Measurements from ENCODE around the gene ZNF549.

ZNF549 gene

DNA sequence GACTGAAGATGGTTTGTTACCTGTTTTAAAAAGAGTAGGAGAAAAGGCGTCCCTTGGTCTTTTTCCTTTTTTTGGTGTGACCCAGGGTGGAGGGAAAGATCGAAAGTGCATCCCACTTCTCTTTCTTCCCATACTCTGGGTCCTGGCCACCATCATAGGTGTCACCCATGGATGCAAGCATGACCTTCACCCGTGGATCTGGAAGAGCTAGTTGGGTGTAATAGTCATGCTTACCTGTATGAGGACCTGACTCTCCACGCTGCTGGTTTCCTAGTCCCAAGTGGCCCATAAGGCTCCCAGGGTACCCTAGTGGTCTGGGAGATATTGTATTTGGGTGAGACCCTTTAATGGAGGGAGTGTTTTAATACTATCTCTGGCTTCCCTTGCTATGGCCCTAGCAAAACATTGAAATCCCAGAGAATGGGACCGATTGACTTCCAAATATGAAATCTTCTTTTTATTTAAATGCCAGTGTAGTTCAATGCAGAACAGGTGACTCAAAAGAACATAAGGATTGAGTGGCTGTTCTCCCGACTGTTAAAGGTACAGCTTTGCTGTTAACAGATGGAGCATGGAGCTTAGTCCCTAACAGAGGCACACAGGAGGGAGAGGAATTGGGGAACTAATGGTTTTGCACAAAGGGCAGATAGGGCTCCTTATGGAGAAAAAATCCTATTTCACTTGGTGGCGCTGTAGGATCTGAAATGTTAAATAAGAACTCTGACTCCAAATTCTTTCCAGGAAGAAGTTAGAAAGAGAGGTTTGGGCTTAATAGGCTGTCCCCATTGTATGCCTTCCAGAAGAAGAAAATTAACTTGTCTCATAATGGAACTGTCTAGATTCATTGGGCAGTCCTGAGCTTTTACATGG lies 39.5 kb downstream of the ZNF549 start:
- no peaks in the 10 kb centered on the region for H3F3A ChIP-seq (ENCODE audit: insufficient read depth)
- H2AFZ ChIP-seq (ENCODE audit: low read depth, low read length, severe bottlenecking) = no peak overlapping the region
- no peak overlapping the region for H3K4me2 ChIP-seq (ENCODE audit: low read depth, low read length, poor library complexity, severe bottlenecking)
- no peaks in the 10 kb centered on the region for H4K20me1 ChIP-seq (ENCODE audit: low read depth, low read length)
- H3K9ac ChIP-seq (ENCODE audit: low read length) = no peak overlapping the region
- H3K27ac ChIP-seq (ENCODE audit: low read depth, low read length) = no peak overlapping the region
- TF ChIP-seq, protein P1, sequence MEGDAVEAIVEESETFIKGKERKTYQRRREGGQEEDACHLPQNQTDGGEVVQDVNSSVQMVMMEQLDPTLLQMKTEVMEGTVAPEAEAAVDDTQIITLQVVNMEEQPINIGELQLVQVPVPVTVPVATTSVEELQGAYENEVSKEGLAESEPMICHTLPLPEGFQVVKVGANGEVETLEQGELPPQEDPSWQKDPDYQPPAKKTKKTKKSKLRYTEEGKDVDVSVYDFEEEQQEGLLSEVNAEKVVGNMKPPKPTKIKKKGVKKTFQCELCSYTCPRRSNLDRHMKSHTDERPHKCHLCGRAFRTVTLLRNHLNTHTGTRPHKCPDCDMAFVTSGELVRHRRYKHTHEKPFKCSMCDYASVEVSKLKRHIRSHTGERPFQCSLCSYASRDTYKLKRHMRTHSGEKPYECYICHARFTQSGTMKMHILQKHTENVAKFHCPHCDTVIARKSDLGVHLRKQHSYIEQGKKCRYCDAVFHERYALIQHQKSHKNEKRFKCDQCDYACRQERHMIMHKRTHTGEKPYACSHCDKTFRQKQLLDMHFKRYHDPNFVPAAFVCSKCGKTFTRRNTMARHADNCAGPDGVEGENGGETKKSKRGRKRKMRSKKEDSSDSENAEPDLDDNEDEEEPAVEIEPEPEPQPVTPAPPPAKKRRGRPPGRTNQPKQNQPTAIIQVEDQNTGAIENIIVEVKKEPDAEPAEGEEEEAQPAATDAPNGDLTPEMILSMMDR (IDR thresholded peaks at IDR 0.05; ENCODE audit: insufficient read depth, low read length, poor library complexity, severe bottlenecking) = no peak
- TF ChIP-seq EZH2phosphoT487 (conservative IDR thresholded peaks at IDR 0.05; ENCODE audit: low read length) = no peak
- no peaks in the 10 kb centered on the region for H3K27me3 ChIP-seq (ENCODE audit: low read length)
- no peaks in the 10 kb centered on the region for H3K36me3 ChIP-seq (ENCODE audit: low read length)
- H3K9me2 ChIP-seq (replicated peaks; ENCODE audit: insufficient read depth, low read length) = no peaks in the 10 kb centered on the region
- no peak overlapping the region for H3K4me3 ChIP-seq (ENCODE audit: insufficient read depth, low read length, poor library complexity, severe bottlenecking)
- no peaks in the 10 kb centered on the region for H3K79me2 ChIP-seq (ENCODE audit: insufficient read depth, low read length)
- H3K9me3 ChIP-seq (ENCODE audit: insufficient read depth, low read length) = peaks cover 64% of the 10 kb centered on the region

DNA sequence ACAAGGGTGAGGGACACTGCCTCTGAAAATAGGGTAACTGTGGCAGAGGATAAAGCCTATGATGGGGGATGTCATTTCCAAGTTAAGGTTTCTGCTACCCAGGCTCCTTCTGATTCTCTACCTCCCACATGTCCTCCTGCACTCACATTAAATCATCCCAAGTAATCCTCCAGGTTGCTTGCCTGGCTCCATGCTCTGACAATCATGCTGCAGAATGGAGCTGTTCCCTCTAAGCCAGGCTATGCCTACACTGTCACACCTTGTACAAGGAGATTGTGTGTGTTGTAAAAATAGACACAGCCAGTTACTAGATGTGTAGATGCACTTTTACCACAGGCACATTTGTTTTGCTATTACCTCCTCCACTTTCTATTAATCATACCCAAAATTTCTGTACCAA lies 43.6 kb downstream of the ZNF549 start:
- Histone ChIP-seq H3K4me2 (ENCODE audit: low read depth, low read length, poor library complexity, severe bottlenecking) (no peak overlapping the region), H3F3A (ENCODE audit: insufficient read depth) (no peaks in the 10 kb centered on the region), H3K36me3 (ENCODE audit: low read length) (peaks cover 35% of the 10 kb centered on the region), H3K9ac (ENCODE audit: low read length) (no peak overlapping the region), H3K4me3 (ENCODE audit: insufficient read depth, low read length, poor library complexity, severe bottlenecking) (no peak overlapping the region), H3K9me3 (ENCODE audit: insufficient read depth, low read length) (peaks cover 75% of the 10 kb centered on the region), H4K20me1 (ENCODE audit: low read depth, low read length) (no peaks in the 10 kb centered on the region), H3K27ac (ENCODE audit: low read depth, low read length) (no peak overlapping the region), H3K79me2 (ENCODE audit: insufficient read depth, low read length) (no peaks in the 10 kb centered on the region), H3K9me2 (replicated peaks; ENCODE audit: insufficient read depth, low read length) (no peaks in the 10 kb centered on the region), H2AFZ (ENCODE audit: low read depth, low read length, severe bottlenecking) (no peak overlapping the region), H3K27me3 (ENCODE audit: low read length) (no peaks in the 10 kb centered on the region)
- TF ChIP-seq, protein P1 (IDR thresholded peaks at IDR 0.05; ENCODE audit: insufficient read depth, low read length, poor library complexity, severe bottlenecking) = no peak
- no peak for TF ChIP-seq EZH2phosphoT487 (conservative IDR thresholded peaks at IDR 0.05; ENCODE audit: low read length)

DNA sequence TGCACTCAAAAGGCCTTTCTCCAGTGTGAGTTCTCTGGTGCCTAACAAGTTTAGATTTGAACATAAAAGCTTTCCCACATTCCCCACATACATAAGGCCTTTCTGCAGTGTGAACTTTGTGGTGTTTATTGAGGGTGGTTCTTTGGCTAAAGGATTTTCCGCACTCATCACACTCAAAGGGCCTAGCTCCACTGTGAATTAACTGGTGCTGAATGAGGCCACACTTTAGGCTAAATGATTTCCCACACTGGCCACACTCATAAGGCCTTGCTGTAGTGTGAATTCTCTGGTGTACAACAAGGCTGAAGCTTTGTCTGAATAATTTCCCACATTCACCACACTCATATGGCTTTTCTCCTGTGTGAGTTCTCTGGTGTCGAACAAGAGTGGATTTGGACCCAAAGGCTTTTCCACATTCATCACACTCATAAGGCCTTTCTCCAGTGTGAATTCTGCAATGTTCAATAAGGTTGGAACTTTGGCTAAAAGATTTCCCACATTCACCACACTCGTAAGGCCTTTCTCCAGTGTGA lies 45.3 kb downstream of the ZNF549 start:
- no peak overlapping the region for H3K4me2 ChIP-seq (ENCODE audit: low read depth, low read length, poor library complexity, severe bottlenecking)
- TF ChIP-seq, protein P1 (IDR thresholded peaks at IDR 0.05; ENCODE audit: insufficient read depth, low read length, poor library complexity, severe bottlenecking) = no peak
- no peak for TF ChIP-seq EZH2phosphoT487 (conservative IDR thresholded peaks at IDR 0.05; ENCODE audit: low read length)
- H4K20me1 ChIP-seq (ENCODE audit: low read depth, low read length) = no peaks in the 10 kb centered on the region
- H3K9me3 ChIP-seq (ENCODE audit: insufficient read depth, low read length) = peaks cover 57% of the 10 kb centered on the region; the same call in 1 of the 2 replicates
- H3K4me3 ChIP-seq (ENCODE audit: insufficient read depth, low read length, poor library complexity, severe bottlenecking) = no peak overlapping the region
- H3K27ac ChIP-seq (ENCODE audit: low read depth, low read length) = no peak overlapping the region
- H2AFZ ChIP-seq (ENCODE audit: low read depth, low read length, severe bottlenecking) = no peak overlapping the region
- no peaks in the 10 kb centered on the region for H3K27me3 ChIP-seq (ENCODE audit: low read length)
- H3K79me2 ChIP-seq (ENCODE audit: insufficient read depth, low read length) = no peaks in the 10 kb centered on the region; the same call in 1 of the 2 replicates
- H3F3A ChIP-seq (ENCODE audit: insufficient read depth) = no peaks in the 10 kb centered on the region
- no peaks in the 10 kb centered on the region for H3K9me2 ChIP-seq (replicated peaks; ENCODE audit: insufficient read depth, low read length)
- H3K9ac ChIP-seq (ENCODE audit: low read length) = no peak overlapping the region
- peaks cover 42% of the 10 kb centered on the region for H3K36me3 ChIP-seq (ENCODE audit: low read length)
